Measurements from ENCODE around the gene FAM241A.
"Not testable (repeated sequence)": the region's sequence is repeated elsewhere in the genome, so short reads cannot be mapped to it uniquely, and the experiment has no call there.

Gene FAM241A

DNA sequence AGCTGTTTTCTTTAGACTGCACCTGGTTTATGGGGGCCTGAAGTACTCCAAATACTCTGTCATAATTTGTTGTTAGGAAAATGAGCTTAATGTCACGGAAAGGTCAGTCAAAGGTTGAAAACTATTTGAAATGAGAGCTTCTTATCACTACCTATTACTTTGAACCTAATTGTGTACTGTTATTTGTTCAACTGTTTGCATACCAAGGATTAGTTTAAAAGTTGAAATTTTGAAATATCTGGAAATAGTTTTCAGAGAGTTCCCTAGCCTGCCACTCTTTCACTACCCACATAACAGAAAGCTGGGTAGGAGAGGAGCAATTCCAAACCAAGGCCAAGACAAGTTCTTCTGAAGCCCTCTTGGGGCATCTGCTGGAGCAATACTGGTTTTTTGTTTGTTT, 58.3 kb downstream of the FAM241A start:
- Histone ChIP-seq H3K36me3 (ENCODE audit: control insufficient read depth in 4 of 4, insufficient read depth in 4 of 4, low read length in 3 of 4) (no peaks in the 10 kb centered on the region), H3K27me3 (replicated peaks in 2 of 5; ENCODE audit: control insufficient read depth in 4 of 5, insufficient read depth in 5 of 5, low read length in 4 of 5) (no peaks in the 10 kb centered on the region), H3K4me3 (ENCODE audit: control insufficient read depth in 1 of 7, extremely low read depth in 1 of 7, insufficient read depth in 4 of 7, low read depth in 2 of 7, low read length in 6 of 7) (no peak overlapping the region), H3K4me1 (ENCODE audit: control extremely low read depth in 1 of 4, control insufficient read depth in 4 of 4, insufficient read depth in 4 of 4, low read length in 3 of 4) (peaks cover 0 to 3% (median 0%) of the 10 kb centered on the region in 4 experiments), H3K27ac (ENCODE audit: insufficient read depth in 1 of 2, low read depth in 1 of 2, low read length in 2 of 2, poor library complexity in 1 of 2, severe bottlenecking in 2 of 2) (no peak overlapping the region), H3K9me3 (ENCODE audit: control extremely low read depth in 1 of 5, control insufficient read depth in 4 of 5, insufficient read depth in 2 of 5, low read depth in 1 of 5, low read length in 4 of 5) (no peaks in the 10 kb centered on the region)
- POLR2A ChIA-PET: no interaction called here
- WGBS (ENCODE audit: insufficient coverage): no CpG with 5 or more reads among the region's 1 CpG
- CTCF ChIA-PET: interaction anchor here (0.9 to 1.0 kb wide), 2 partner anchors 17 to 27 kb away, joined by 3 read pairs; no protein-coding TSS in a partner anchor
- DNase-seq: no peak

DNA sequence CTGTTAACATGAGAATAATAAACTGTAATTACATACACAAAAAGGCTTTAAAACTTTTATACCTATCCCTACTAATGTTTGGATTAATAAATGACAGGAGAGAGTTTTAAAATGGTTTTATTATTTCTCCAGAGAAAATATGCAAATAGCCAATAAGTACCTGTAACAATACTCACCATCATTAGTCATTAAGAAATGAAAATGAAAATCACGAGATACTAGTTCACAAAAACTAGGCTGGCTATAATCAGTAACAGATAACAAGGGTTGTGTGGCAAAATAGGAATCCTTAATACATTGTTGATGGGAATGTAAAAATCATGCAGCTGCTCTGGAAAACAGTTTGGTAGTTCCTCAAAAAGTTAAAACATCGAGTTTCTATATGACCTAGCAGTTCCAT, 61.2 kb downstream of the FAM241A start:
- H3K9me3 ChIP-seq (ENCODE audit: control extremely low read depth in 1 of 5, control insufficient read depth in 4 of 5, insufficient read depth in 2 of 5, low read depth in 1 of 5, low read length in 4 of 5): no peaks in the 10 kb centered on the region
- CTCF ChIA-PET: no interaction called here
- DNase-seq: no peak
- POLR2A ChIA-PET: no interaction called here
- H3K4me3 ChIP-seq (ENCODE audit: control insufficient read depth in 1 of 7, extremely low read depth in 1 of 7, insufficient read depth in 4 of 7, low read depth in 2 of 7, low read length in 6 of 7): no peak overlapping the region
- H3K36me3 ChIP-seq (ENCODE audit: control insufficient read depth in 4 of 4, insufficient read depth in 4 of 4, low read length in 3 of 4): no peaks in the 10 kb centered on the region
- no peaks in the 10 kb centered on the region for H3K4me1 ChIP-seq (ENCODE audit: control extremely low read depth in 1 of 4, control insufficient read depth in 4 of 4, insufficient read depth in 4 of 4, low read length in 3 of 4)
- no peaks in the 10 kb centered on the region for H3K27me3 ChIP-seq (replicated peaks in 2 of 5; ENCODE audit: control insufficient read depth in 4 of 5, insufficient read depth in 5 of 5, low read length in 4 of 5)
- no peak overlapping the region for H3K27ac ChIP-seq (ENCODE audit: insufficient read depth in 1 of 2, low read depth in 1 of 2, low read length in 2 of 2, poor library complexity in 1 of 2, severe bottlenecking in 2 of 2)
- no CpG with 5 or more reads among the region's 2 CpGs for WGBS (ENCODE audit: insufficient coverage)

DNA sequence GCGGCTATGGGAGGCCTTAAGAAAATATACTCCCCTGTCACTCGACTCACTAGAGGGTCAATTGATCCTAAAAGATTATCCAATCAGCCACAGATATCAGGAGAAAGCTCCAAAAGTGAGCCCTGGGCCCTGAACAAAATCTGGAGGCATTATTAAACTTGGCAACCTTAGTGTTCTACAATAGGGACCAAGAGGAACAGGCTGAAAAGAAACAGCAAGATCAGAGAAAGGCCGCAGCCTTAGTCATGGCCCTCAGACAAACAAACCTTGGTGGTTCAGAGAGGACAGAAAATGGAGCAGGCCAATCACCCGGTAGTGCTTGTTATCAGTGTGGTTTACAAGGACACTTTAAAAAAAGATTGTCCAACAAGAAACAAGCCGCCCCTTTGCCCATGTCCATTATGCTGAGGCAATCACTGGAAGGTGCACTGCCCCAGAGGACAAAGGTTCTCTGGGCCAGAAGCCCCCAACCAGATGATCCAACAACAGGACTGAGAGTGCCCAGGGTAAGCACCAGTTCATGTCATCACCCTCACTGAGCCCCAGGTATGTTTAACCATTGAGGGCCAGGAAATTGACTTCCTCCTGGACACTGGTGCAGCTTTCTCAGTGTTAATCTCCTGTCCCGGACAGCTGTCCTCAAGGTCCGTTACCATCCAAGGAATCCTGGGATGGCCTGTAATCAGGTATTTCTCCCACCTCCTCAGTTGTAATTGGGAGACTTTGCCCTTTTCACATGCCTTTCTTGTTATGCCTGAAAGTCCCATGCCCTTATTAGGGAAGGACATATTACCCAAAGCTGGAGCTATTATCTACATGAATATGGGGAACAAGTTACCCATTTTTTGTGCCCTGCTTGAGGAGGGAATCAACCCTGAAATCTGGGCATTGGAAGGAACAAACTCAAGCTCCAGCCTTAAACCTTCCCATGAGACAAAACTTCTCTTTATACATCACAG, 63.2 kb downstream of the FAM241A start:
- H3K9me3 ChIP-seq (ENCODE audit: control extremely low read depth in 1 of 5, control insufficient read depth in 4 of 5, insufficient read depth in 2 of 5, low read depth in 1 of 5, low read length in 4 of 5); H3K4me3 ChIP-seq (ENCODE audit: control insufficient read depth in 1 of 7, extremely low read depth in 1 of 7, insufficient read depth in 4 of 7, low read depth in 2 of 7, low read length in 6 of 7); DNase-seq; H3K4me1 ChIP-seq (ENCODE audit: control extremely low read depth in 1 of 4, control insufficient read depth in 4 of 4, insufficient read depth in 4 of 4, low read length in 3 of 4); POLR2A ChIA-PET; H3K36me3 ChIP-seq (ENCODE audit: control insufficient read depth in 4 of 4, insufficient read depth in 4 of 4, low read length in 3 of 4); H3K27ac ChIP-seq (ENCODE audit: insufficient read depth in 1 of 2, low read depth in 1 of 2, low read length in 2 of 2, poor library complexity in 1 of 2, severe bottlenecking in 2 of 2); H3K27me3 ChIP-seq (replicated peaks in 2 of 5; ENCODE audit: control insufficient read depth in 4 of 5, insufficient read depth in 5 of 5, low read length in 4 of 5): not testable (repeated sequence)
- CTCF ChIA-PET: interaction anchor here (0.6 to 1.5 kb wide), 2 partner anchors 109 to 1020 kb away, joined by 3 read pairs; no protein-coding TSS in a partner anchor
- WGBS (ENCODE audit: insufficient coverage): 100% methylated on average over 3 of the region's 7 CpGs

DNA sequence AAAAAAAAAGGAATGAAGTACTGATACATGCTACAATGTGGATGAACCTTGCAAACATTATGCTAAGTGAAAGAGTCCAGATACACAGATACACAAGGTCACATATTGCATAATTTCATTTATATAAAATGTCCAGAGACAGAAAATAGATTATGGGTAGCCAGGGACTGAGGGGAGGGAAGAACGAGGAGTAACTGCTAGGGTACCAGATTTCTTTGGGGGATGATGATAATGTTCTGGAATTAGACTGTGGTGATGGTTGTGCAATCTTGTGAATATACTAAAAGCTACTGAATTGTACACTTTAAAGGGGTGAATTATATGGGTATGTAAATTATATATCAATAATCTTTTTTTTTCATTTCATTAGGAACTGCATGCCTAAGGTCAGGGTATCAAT, 65.5 kb downstream of the FAM241A start:
- no peaks in the 10 kb centered on the region for H3K9me3 ChIP-seq (ENCODE audit: control extremely low read depth in 1 of 5, control insufficient read depth in 4 of 5, insufficient read depth in 2 of 5, low read depth in 1 of 5, low read length in 4 of 5)
- H3K4me3 ChIP-seq (ENCODE audit: control insufficient read depth in 1 of 7, extremely low read depth in 1 of 7, insufficient read depth in 4 of 7, low read depth in 2 of 7, low read length in 6 of 7): no peak overlapping the region
- no peaks in the 10 kb centered on the region for H3K27me3 ChIP-seq (replicated peaks in 2 of 5; ENCODE audit: control insufficient read depth in 4 of 5, insufficient read depth in 5 of 5, low read length in 4 of 5)
- DNase-seq: no peak
- H3K27ac ChIP-seq (ENCODE audit: insufficient read depth in 1 of 2, low read depth in 1 of 2, low read length in 2 of 2, poor library complexity in 1 of 2, severe bottlenecking in 2 of 2): no peak overlapping the region
- no peaks in the 10 kb centered on the region for H3K4me1 ChIP-seq (ENCODE audit: control extremely low read depth in 1 of 4, control insufficient read depth in 4 of 4, insufficient read depth in 4 of 4, low read length in 3 of 4)
- ChIA-PET POLR2A (no interaction called here), CTCF (interaction anchor here (1.0 to 7.2 kb wide), 2 partner anchors 11 to 23 kb away, joined by 3 to 59 read pairs; partner anchors contain the start of gene AP1AR)
- no CpG with 5 or more reads among the region's 1 CpG for WGBS (ENCODE audit: insufficient coverage)
- no peaks in the 10 kb centered on the region for H3K36me3 ChIP-seq (ENCODE audit: control insufficient read depth in 4 of 4, insufficient read depth in 4 of 4, low read length in 3 of 4)

DNA sequence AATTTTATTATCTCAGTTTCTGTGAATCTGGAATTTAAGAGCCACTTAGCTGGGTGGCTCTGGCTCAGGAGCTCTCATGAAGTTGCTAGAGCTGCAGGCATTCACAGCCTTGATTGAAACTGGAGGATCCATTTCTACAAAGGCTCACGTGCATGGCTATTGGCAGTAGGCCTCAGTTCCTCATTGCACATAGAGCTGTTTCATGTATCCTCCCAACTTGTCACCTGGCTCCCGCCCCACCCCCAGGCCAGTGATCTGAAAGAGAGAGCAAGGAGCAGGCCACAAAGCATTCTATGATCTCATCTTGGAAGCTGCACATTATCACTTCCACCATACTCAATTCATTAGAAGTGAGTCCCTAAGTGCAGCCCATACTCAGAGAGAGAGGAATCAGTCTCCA, 67.8 kb downstream of the FAM241A start:
- CTCF ChIA-PET: interaction anchor here (1.0 to 7.2 kb wide), 7 partner anchors 9 to 113 kb away, joined by 3 to 59 read pairs (median 3); partner anchors contain the start of gene AP1AR
- Histone ChIP-seq H3K4me1 (ENCODE audit: control extremely low read depth in 1 of 4, control insufficient read depth in 4 of 4, insufficient read depth in 4 of 4, low read length in 3 of 4) (no peaks in the 10 kb centered on the region), H3K9me3 (ENCODE audit: control extremely low read depth in 1 of 5, control insufficient read depth in 4 of 5, insufficient read depth in 2 of 5, low read depth in 1 of 5, low read length in 4 of 5) (no peaks in the 10 kb centered on the region), H3K27ac (ENCODE audit: insufficient read depth in 1 of 2, low read depth in 1 of 2, low read length in 2 of 2, poor library complexity in 1 of 2, severe bottlenecking in 2 of 2) (no peak overlapping the region), H3K36me3 (ENCODE audit: control insufficient read depth in 4 of 4, insufficient read depth in 4 of 4, low read length in 3 of 4) (no peaks in the 10 kb centered on the region), H3K27me3 (replicated peaks in 2 of 5; ENCODE audit: control insufficient read depth in 4 of 5, insufficient read depth in 5 of 5, low read length in 4 of 5) (no peaks in the 10 kb centered on the region), H3K4me3 (ENCODE audit: control insufficient read depth in 1 of 7, extremely low read depth in 1 of 7, insufficient read depth in 4 of 7, low read depth in 2 of 7, low read length in 6 of 7) (no peak overlapping the region)
- POLR2A ChIA-PET: no interaction called here
- DNase-seq: no peak
- 100% methylated on average over 2 of the region's 2 CpGs for WGBS (ENCODE audit: insufficient coverage)

DNA sequence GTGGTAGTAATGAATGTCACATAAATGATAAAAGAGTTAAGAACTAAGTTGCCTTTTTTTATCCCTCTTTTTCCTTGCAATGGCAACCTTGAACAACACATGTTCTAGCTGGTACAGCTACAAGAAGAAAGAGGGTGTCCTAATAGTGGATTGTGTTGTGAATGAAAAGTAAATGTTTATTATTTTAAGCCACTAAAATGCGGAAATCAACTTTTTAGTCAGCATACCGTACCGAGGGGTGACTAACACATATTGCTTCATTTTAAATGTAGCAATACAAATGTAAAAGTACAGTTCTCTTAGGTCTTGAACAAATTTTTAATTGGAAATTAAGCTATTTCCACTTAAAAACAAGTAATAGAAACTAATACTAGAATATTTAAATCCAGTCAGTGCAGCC, 68.6 kb downstream of the FAM241A start:
- no peaks in the 10 kb centered on the region for H3K9me3 ChIP-seq (ENCODE audit: control extremely low read depth in 1 of 5, control insufficient read depth in 4 of 5, insufficient read depth in 2 of 5, low read depth in 1 of 5, low read length in 4 of 5)
- ChIA-PET CTCF (interaction anchor here (1.2 to 7.2 kb wide), 5 partner anchors 8 to 114 kb away, joined by 3 to 59 read pairs (median 5); partner anchors contain the start of gene AP1AR), POLR2A (no interaction called here)
- no peak overlapping the region for H3K27ac ChIP-seq (ENCODE audit: insufficient read depth in 1 of 2, low read depth in 1 of 2, low read length in 2 of 2, poor library complexity in 1 of 2, severe bottlenecking in 2 of 2)
- no peak overlapping the region for H3K4me3 ChIP-seq (ENCODE audit: control insufficient read depth in 1 of 7, extremely low read depth in 1 of 7, insufficient read depth in 4 of 7, low read depth in 2 of 7, low read length in 6 of 7)
- no peaks in the 10 kb centered on the region for H3K36me3 ChIP-seq (ENCODE audit: control insufficient read depth in 4 of 4, insufficient read depth in 4 of 4, low read length in 3 of 4)
- H3K27me3 ChIP-seq (replicated peaks in 2 of 5; ENCODE audit: control insufficient read depth in 4 of 5, insufficient read depth in 5 of 5, low read length in 4 of 5): no peaks in the 10 kb centered on the region
- DNase-seq: no peak
- no CpG with 5 or more reads among the region's 3 CpGs for WGBS (ENCODE audit: insufficient coverage)
- H3K4me1 ChIP-seq (ENCODE audit: control extremely low read depth in 1 of 4, control insufficient read depth in 4 of 4, insufficient read depth in 4 of 4, low read length in 3 of 4): no peaks in the 10 kb centered on the region
